GM21529 (cell line): Measurements from ENCODE around the gene MTMR2.

Source experiments
- ATAC-seq: cut with Tn5 transposase; IDR thresholded peaks from one replicate; pipeline ENCODE4 v1.9.1; 2021; ENCODE audit not compliant: unreplicated experiment

The MTMR2 gene

GRCh38 chr11:95923728-95924413 is at the start of gene MTMR2:
MTMR2 (minus strand) TSS chr11:95924107; CDS start chr11:95923954, 153 bp downstream.
- peak; percentile 99 for ATAC-seq

DNA sequence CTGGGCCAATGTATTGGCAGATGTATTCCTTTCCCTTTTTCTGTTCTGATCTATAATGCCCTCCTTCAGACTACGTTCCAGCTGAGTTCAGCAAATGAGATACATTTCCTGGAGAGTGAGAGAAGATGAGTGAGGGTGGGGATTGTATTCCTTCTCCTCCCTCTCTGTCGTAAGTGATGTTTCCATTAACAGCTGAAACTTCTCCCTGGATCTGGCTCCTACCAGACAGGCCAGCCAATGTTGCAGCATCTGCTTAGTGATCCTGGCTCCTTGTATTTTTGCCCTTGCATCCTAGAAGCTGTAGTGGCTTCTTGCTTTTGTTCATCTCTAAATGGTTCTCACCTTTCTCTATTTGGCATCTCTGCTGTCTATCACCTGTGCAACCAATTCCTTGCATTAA is 48.2 kb upstream of the MTMR2 start:
- no peak for ATAC-seq

DNA sequence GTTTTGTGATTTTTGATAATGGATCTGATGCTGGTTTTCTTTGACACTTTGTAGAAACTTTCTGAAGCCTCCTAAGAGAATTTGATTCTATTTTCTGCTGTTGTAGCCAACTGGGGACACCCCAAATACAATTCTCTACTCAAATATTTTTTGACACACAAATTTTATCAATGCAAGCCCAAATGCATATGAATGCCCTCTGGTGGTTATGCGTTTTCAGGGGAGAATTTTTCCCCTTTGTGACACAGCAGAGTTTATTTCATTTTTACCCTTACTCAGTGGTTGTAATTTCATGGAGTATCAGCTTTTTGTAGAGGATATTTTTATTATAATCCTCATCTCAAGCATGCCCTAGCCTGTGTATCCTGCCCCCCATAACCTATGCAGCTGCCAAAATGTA is 44.7 kb upstream of the MTMR2 start:
- no peak for ATAC-seq

GRCh38 chr11:95964281-95964680 is 40.4 kb upstream of the MTMR2 start:
- ATAC-seq = no peak

DNA sequence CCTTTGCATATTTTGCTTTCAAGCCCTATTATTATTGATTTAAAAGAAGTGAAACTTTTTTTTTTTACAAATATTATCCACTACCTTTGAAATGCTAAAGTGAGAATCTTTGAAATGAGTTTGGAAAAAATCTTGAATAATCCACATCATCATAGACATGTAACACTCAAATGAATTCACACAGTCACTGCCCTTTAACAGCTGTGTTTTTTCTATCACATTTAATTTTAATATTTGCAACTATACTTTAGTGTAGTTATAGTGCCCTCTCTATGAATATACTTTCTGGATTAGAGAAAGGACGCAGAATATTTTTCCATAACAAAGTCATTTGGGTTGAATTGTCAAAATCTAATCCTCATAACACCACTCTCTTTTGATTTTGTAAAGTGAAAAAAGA is 37.9 kb upstream of the MTMR2 start:
- ATAC-seq = no peak

- no peak for ATAC-seq
Measured at GRCh38 chr11:95950905-95951304, 27.0 kb upstream of the MTMR2 start.

DNA sequence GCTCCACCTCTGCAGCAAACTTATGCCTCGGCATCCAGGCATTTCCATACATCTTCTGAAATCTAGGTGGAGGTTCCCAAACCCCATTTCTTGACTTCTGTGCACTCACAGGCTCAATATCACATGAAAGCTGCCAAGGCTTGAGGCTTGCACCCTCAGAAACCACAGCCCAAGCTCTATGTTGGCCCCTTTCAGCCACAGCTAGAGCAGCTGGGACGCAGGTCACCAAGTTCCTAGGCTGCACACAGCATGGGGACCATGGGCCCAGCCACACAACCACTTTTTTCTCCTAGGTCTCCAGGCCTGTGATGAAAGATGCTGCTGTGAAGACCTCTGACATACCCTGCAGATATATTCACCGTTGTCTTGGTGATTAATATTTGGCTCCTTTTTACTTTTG is 24.7 kb upstream of the MTMR2 start:
- no peak for ATAC-seq

DNA sequence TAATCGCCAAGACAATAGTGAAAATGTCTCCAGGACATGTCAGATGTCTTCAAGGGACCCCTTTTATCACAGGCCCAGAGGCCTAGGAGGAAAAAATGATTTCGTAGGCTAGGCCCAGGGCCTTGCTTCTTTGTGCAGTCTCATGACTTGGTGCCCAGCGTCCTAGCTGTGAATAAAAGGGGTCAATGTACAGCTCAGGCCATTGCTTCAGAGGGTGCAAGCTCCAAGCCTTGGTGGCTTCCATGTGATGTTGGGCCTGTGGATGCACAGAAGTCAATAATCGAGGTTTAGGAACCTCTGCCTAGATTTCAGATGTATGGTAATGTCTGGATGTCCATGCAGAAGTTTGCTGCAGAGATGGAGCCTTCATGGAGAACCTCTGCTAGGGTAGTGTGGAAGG is 20.7 kb upstream of the MTMR2 start:
- ATAC-seq = no peak

DNA sequence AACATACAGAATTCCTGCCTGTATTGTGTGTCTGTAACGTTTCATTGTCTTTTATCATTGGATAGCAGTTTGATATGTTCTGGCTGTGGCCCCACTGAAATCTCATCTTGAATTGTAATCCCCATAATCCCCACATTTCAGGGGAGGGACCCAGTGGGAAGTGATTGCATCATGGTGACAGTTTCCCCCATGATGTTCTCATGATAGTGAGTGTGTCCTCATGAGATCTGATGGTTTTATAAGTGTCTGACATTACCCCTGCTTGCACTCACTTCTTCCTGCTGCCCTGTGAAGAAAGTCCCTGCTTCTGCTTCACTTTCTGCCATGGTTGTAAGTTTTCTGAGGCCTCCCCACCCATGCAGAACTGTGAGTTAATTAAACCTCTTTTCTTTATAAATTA is 19.6 kb upstream of the MTMR2 start:
- ATAC-seq = no peak

- ATAC-seq = no peak
Measured at GRCh38 chr11:95939091-95939490, 15.2 kb upstream of the MTMR2 start.

DNA sequence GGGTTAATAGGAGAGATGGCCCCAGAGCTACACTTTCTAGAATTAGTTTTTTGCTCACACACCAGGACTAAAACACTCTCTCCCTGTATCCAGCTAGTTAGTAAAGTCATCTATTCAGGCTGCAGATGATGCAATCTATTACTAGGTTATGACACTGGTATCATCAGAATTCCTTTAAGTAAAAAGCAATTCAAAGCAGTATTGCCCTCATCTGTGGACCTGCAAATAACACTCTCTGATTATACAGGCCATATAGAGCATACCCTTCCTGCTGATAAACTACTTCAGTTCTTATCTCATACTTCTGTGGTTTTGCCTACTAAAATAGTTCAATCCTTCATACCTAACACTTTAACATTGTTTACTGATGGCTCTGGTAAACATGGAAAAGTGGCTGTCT is 13.5 kb upstream of the MTMR2 start:
- ATAC-seq = no peak

DNA sequence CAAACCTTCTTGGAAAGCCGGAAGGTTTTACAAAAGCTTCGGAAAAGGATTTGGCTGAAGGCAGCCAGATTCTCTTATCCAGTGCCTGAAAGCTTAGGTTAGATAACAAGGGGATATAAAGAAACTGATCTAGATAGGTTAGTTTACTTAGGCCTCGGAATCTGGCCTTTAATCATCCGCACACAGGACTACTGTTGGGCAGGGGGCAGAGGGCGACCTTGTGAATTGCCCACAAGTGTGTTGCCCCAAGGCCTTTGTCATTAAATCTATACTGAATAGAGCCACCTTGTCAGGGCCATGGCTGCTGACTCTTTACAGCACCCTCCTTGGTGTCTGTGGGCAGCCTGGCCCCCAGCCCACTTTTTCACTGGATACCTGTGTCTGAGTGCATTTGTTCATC is 9.7 kb upstream of the MTMR2 start:
- ATAC-seq = no peak

DNA sequence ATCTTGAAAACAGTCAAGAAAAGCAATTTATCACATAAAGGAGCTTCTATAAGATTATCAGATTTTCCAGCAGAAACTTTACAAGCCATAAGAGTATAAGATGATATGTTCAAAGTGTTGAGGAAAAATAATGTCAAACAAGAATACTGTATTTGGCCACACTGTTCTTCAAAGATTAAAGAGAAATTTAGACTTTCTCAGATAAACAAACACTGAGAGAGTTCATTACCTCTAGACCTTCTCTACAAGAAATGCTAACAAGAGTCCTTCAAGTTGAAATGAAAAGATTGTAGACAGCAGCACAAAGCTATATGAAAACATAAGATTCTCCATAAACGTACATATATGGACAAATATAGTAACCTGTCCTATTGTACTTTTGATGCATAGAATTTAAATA is 8.0 kb upstream of the MTMR2 start:
- ATAC-seq = no peak

DNA sequence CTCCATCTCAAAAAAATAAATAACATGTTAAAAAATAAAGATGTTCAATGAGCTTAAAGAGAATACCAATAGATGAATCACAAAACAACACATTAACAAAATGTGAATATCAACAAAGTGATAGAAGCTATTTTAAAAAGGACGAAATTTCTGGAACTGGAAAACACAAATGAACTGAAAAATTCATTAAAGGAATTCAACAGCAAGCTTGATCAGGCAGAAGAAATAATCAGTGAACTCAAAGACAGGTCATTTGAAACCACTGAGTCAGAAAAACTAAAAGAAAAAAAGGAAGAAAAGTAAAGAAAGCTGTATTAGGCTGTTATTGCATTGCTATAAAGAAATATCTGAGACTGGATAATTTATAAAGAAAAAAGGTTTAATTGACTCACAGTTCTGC is 7.0 kb upstream of the MTMR2 start:
- ATAC-seq = no peak

DNA sequence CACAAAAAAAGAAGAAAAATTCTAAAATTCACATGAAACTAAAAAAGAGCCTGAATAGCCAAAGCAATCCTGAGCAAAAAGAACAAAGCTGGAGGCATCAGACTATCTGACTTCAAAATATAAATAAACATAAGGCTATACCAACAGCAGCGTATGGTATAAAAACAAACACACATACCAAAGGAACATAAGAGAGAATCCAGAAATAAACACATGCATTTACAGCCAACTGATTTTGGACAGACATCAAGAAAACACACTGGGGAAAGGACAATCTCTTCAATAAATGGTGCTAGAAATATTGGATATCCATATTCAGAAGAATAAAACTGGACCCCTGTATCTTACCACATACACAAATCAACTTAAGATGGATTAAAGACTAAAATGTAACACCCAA is 2.8 kb upstream of the MTMR2 start:
- ATAC-seq = no peak

DNA sequence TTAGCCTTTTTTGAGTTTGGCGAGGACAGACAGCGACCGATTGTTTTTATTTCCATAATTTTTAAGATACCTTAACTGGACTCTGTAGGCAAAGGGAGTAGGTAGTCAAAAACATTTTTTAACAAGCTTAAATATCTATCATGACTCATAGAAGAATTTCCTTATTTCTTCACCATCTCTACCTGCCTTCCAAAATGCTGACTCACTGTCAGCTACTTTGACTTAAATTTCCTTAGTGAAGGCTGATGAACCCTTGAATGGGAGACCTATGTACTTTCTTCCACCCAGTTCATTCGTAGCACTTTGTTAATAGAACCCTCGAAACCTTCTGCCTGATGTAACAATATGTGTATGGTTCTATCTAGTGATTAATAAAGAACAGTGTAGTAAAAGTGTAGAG is 1.1 kb upstream of the MTMR2 start:
- ATAC-seq = no peak

GRCh38 chr11:95924414-95924760 is 480 bp upstream of the MTMR2 start:
- ATAC-seq = peak; percentile 4

DNA sequence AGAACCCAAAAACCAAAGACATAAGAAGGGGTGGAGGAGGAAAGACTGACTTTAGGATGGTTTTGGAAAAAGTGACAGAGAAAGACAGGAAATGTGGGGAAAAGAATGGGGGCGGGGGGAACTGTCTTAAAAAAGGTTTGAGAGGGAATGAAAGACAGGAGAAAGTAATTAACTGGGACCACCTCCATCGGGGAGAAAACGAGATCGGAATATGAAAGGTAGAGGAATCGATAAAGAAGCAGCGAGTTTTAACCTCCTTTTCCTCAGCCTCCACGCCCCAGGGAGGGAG is 524 bp downstream of the MTMR2 start:
- ATAC-seq = no peak

- no peak for ATAC-seq
Measured at GRCh38 chr11:95922536-95923438, 1.1 kb downstream of the MTMR2 start.

DNA sequence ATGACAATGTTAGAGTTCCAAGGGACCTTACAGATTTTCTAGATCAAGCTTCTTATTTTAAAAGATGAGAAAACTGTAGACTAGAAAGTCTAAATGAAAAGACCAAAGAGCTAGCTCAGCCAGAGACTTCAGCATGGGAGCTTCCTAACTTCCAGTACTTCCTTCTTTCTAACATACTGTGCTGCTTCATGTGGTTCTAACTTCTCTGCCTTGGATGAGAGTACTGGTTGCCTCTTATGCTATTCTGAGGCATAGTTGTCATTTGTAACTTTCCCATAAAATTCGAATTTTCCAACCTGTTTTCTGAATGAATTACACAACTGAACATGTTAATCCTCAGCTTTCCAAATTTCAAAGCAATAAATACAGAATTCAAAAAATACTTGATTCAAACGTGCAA is 1.8 kb downstream of the MTMR2 start:
- no peak for ATAC-seq

GRCh38 chr11:95920460-95921105 is 3.3 kb downstream of the MTMR2 start:
- ATAC-seq = no peak

DNA sequence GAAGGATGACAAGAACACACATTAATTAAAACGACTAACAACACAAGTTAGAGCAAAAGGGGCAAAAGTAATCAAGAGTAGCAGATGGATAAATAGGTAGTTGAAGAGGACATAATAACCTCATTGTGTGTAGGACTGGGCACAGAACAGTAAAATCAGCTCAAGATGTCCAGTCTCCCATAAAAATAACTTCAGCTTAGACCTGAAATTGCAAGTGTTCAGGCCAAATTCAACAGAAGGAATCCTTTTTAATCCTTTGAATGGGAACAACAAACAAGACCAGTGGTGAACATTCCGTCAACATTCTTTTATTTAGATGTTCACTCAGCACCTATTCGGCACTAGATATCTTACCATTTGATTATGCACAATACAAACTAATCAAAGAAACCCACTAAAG is 4.4 kb downstream of the MTMR2 start:
- no peak for ATAC-seq
